HepG2 (cell line): ENCODE results near the gene ASAP2. TPM values are rescaled to one million over a fixed set of nuclear protein-coding genes. Genes with fewer than 3 reads are reported as not detected.

ENCODE experiments used
- ATAC-seq: fragments of 200-7000 bp; cut with Tn5 transposase; 3 replicates; pipeline ENCODE4 v1.9.1; 2020; ENCODE audit warnings: mild to moderate bottlenecking, moderate library complexity
- BruUV-seq: library from RNA; stranded (reverse); fragments of 400-500 nt; replicated peaks from 2 replicates; lab custom pipeline; 2021; lab: Mats Ljungman, UMichigan
- CTCF ChIA-PET: fragments of 300-600 bp; formaldehyde crosslinking; extraction: SDS; loops from one replicate; lab custom pipeline; 2021; ENCODE audit warnings: low total read pairs, inconsistent platforms, low intra/inter-chr PET ratio; lab: Yijun Ruan, JAX
- POLR2A ChIA-PET: fragments of 350-600 bp; sonication (Branson Sonifier 250); formaldehyde crosslinking; loops from one replicate; lab custom pipeline; 2020; ENCODE audit warnings: antibody characterized with exemption, inconsistent platforms; lab: Yijun Ruan, JAX
- DNase-seq: peaks from one replicate; pipeline ENCODE4 v3.0.0-alpha.2; 2015; ENCODE audit warnings: low spot score
- FAIRE-seq: peaks from 3 replicates; lab custom pipeline; 2011; peaks lifted over from hg19 to GRCh38; lab: Jason Lieb, UNC
- H2AFZ ChIP-seq: one replicate; pipeline ENCODE4 v1.6.1; 2011; ENCODE audit warnings: low read length, inconsistent platforms
- H3K27ac ChIP-seq: fragments of 300-600 bp; 3 replicates; pipeline ENCODE4 v1.8.0; 2011; ENCODE audit warnings: mixed run types, mild to moderate bottlenecking, mixed read lengths, low read length, inconsistent platforms; ENCODE audit not compliant: insufficient read depth; ENCODE audit errors: extremely low read length
- H3K27me3 ChIP-seq, 2 experiments: fragments of 200-600 bp in 1 of 2; 2 replicates in 1 of 2; 3 replicates in 1 of 2; pipeline versions ENCODE4 v1.6.0 to v1.8.0; 2011; ENCODE audit warnings: low read length in 2 of 2, mild to moderate bottlenecking in 2 of 2, moderate library complexity in 2 of 2, inconsistent platforms in 1 of 2; ENCODE audit not compliant: insufficient read depth in 2 of 2, control insufficient read depth in 1 of 2
- H3K36me3 ChIP-seq, 2 experiments: fragments of 200-600 bp in 1 of 2; replicated peaks in 1 of 2; 2 replicates in 1 of 2; 3 replicates in 1 of 2; pipeline versions ENCODE4 v1.5.1 to v1.8.0; 2011; ENCODE audit warnings: low read length in 2 of 2, inconsistent platforms in 1 of 2; ENCODE audit not compliant: insufficient read depth in 2 of 2, control insufficient read depth in 1 of 2
- H3K4me1 ChIP-seq: 2 replicates; pipeline ENCODE4 v1.5.1; 2012; ENCODE audit warnings: low read length, inconsistent platforms; ENCODE audit not compliant: insufficient read depth
- H3K4me2 ChIP-seq: 2 replicates; pipeline ENCODE4 v1.6.0; 2011; ENCODE audit warnings: low read depth, low read length, inconsistent platforms
- H3K4me3 ChIP-seq, 3 experiments: fragments of 200-600 bp in 1 of 3; sonication (generic), shearing (Covaris generic) in 1 of 3; replicated peaks in 1 of 3; 2 replicates each; pipeline ENCODE4 v1.5.1; 2011 to 2016; ENCODE audit warnings: low read length in 3 of 3, inconsistent platforms in 2 of 3, low read depth in 2 of 3, mild to moderate bottlenecking in 2 of 3, control low read depth in 1 of 3, mixed read lengths in 1 of 3; ENCODE audit not compliant: insufficient read depth in 1 of 3
- H3K79me2 ChIP-seq: one replicate; pipeline ENCODE4 v1.6.1; 2011; ENCODE audit warnings: low read length, inconsistent platforms; ENCODE audit not compliant: insufficient read depth
- H3K9ac ChIP-seq: 2 replicates; pipeline ENCODE4 v1.6.0; 2011; ENCODE audit warnings: mild to moderate bottlenecking, low read depth, low read length, inconsistent platforms; ENCODE audit not compliant: insufficient read depth
- H3K9me3 ChIP-seq: 2 replicates; pipeline ENCODE4 v1.5.1; 2012; ENCODE audit warnings: mild to moderate bottlenecking, low read length
- H4K20me1 ChIP-seq: 2 replicates; pipeline ENCODE4 v1.6.0; 2011; ENCODE audit warnings: inconsistent platforms, mild to moderate bottlenecking, low read length, moderate library complexity; ENCODE audit not compliant: insufficient read depth
- ARNTL ChIP-seq: sonication (generic); formaldehyde crosslinking; IDR thresholded peaks from 2 replicates; pipeline ENCODE4 v1.4.0; 2020; ENCODE audit warnings: mild to moderate bottlenecking, missing genetic modification reagents
- CAMTA2 ChIP-seq: sonication (generic); formaldehyde crosslinking; IDR thresholded peaks from 2 replicates; pipeline ENCODE4 v1.4.0; 2020; ENCODE audit warnings: mild to moderate bottlenecking, missing genetic modification reagents, borderline replicate concordance
- HNF4A ChIP-seq: sonication (generic); formaldehyde crosslinking; IDR thresholded peaks from 2 replicates; pipeline ENCODE4 v1.4.0; 2020; ENCODE audit warnings: missing genetic modification reagents
- MED1 ChIP-seq: sonication (generic); formaldehyde crosslinking; IDR thresholded peaks from 2 replicates; pipeline ENCODE4 v1.4.0; 2020; ENCODE audit warnings: missing genetic modification reagents
- MED13 ChIP-seq: sonication (generic); formaldehyde crosslinking; IDR thresholded peaks from 2 replicates; pipeline ENCODE4 v1.5.0; 2020; ENCODE audit warnings: missing genetic modification reagents
- RBM39 ChIP-seq: fragments of 200-400 bp; formaldehyde crosslinking; IDR thresholded peaks from one replicate; pipeline ENCODE4 v1.6.1; 2018; ENCODE audit warnings: antibody characterized with exemption, mild to moderate bottlenecking, low read depth, low read length; ENCODE audit not compliant: poor library complexity, severe bottlenecking
- SP2 ChIP-seq: sonication (generic); formaldehyde crosslinking; IDR thresholded peaks from 2 replicates; pipeline ENCODE4 v1.5.1; 2020; ENCODE audit warnings: mild to moderate bottlenecking, missing genetic modification reagents
- THAP11 ChIP-seq: IDR thresholded peaks from 2 replicates; pipeline ENCODE4 v1.6.1; 2016; ENCODE audit warnings: missing biosample characterization, missing genetic modification reagents
- ZNF230 ChIP-seq: sonication (generic); formaldehyde crosslinking; IDR thresholded peaks from 2 replicates; pipeline ENCODE4 v1.4.0; 2020; ENCODE audit warnings: mild to moderate bottlenecking, missing genetic modification reagents
- ZNF607 ChIP-seq: sonication (generic); formaldehyde crosslinking; IDR thresholded peaks from 2 replicates; pipeline ENCODE4 v1.5.1; 2020; ENCODE audit warnings: missing genetic modification reagents, mild to moderate bottlenecking, borderline replicate concordance
- ZNF678 ChIP-seq: sonication (generic); formaldehyde crosslinking; IDR thresholded peaks from 2 replicates; pipeline ENCODE4 v1.4.0; 2020; ENCODE audit warnings: mild to moderate bottlenecking, missing genetic modification reagents
- WGBS: methylation state at CpG from one replicate; pipeline ENCODE4 v1.1.6; 2017; ENCODE audit warnings: low lambda C conversion rate; 5-methylcytosine and 5-hydroxymethylcytosine counted together
- in situ Hi-C: cut with HindIII; loops from 2 replicates; pipeline ENCODE4 v1.10.0; 2017; ENCODE audit warnings: low pct_unique_long_range_greater_than_20kb; ENCODE audit not compliant: extremely low pct_ligation_motif_present
- intact Hi-C: fragments of 100-400 bp; cut with micrococcal nuclease; formaldehyde crosslinking; loops from one replicate; pipeline ENCODE4 v1.10.0; 2022; ENCODE audit not compliant: unreplicated experiment
- polyA plus RNA-seq, 8 experiments: library from polyadenylated mRNA; depleted of rRNA in 3 of 8; stranded (reverse) in 7 of 8; unstranded in 1 of 8; fragments of >200 nt; fragmentation: Illumina TruSeq in 4 of 8; extraction: Trizol in 4 of 8; gene quantifications; 2 replicates each; pipeline versions ENCODE4 v1.2.1 to v1.2.3, GENCODE V29; 2011 to 2016; ENCODE audit warnings: low read depth in 4 of 8, missing spikeins in 1 of 8, mixed read lengths in 1 of 8; ENCODE audit not compliant: insufficient read depth in 1 of 8
- total RNA-seq, 5 experiments: library from RNA; depleted of rRNA; stranded (reverse); fragments of >200 nt; fragmentation: Illumina TruSeq; extraction: Trizol; gene quantifications; 2 replicates each; pipeline ENCODE4 v1.2.3, GENCODE V29; 2016; ENCODE audit warnings: low read depth in 1 of 5
- TF ChIP-seq, protein P1 (sequence below): sonication (generic); formaldehyde crosslinking; IDR thresholded peaks from 2 replicates; pipeline ENCODE4 v1.9.0; 2021; ENCODE audit warnings: missing genetic modification reagents, borderline replicate concordance
- TF ChIP-seq, protein P2 (sequence below): sonication (generic); formaldehyde crosslinking; IDR thresholded peaks from 2 replicates; pipeline ENCODE4 v1.4.0; 2020; ENCODE audit warnings: missing genetic modification reagents, mild to moderate bottlenecking, borderline replicate concordance
- TF ChIP-seq, protein P3 (sequence below): sonication (generic); formaldehyde crosslinking; IDR thresholded peaks from 2 replicates; pipeline ENCODE4 v1.4.0; 2020; ENCODE audit warnings: missing genetic modification reagents, borderline replicate concordance

ASAP2 gene
- total and polyA plus RNA-seq, 2 of the 13 experiments (the other 11 are each of a cell fraction or from before 2014, with no cell fraction given), result 7.3 to 22.3 TPM

DNA sequence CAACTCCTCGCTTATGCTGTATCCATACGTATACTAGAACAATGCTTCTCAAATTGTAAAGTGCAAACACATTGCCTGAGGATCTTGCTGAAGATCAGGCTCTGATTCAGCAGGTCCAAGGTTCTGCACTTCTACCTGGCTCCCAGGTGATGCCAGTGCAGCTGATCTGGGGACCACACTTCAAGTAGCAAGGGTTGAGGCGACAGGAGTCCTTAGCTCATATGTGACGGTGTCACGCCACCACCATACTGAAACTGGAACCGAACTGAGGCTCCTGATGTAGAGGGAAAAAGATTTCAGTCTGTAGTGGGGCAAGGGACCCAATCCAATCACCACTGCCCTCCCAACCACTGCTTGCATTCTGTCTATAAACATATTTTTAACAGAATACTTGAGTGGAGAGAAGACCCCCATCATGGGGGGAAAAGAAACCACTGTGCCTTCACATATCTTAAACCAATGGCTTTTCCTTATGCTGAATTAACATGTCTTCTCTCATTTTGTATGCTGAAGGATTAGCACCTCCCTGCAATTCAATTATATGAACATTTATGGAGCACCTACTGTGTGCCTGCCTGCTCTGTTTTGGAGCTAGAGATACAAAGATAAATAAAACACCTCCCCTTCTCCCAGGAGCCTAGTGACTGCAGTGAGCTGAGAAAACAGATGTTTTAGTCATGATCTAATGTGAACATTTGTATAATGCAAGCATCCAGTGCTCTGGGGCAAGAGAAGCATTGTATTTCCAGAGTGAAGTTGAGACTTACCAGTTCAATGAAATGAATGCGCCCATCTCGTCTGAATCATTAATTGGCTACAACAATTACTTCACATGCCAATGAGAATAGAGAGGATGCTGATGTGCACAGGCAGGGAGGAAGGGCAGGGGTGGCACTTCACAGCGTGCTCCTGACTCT, 6.6 kb upstream of the ASAP2 start:
- Histone ChIP-seq H3K9ac (no peak overlapping the region), H3K4me2 (no peak overlapping the region), H2AFZ (no peak overlapping the region), H3K79me2 (no peaks in the 10 kb centered on the region), H3K4me3 (no peak overlapping the region), H3K4me1 (peaks cover 40% of the 10 kb centered on the region)
- DNase-seq (no peak), FAIRE-seq (no peak)
- intact Hi-C loops, result loop anchor here (5.0 kb wide), 1 partner anchor 33 kb away; no protein-coding TSS in a partner anchor
- TF ChIP-seq ARNTL (CRISPR knock-in tag), result no peak
- TF ChIP-seq ZNF230 (CRISPR knock-in tag), result no peak
- no peak for TF ChIP-seq THAP11 (CRISPR knock-in tag)
- TF ChIP-seq CAMTA2 (CRISPR knock-in tag), result no peak
- no peak for TF ChIP-seq ZNF607 (CRISPR knock-in tag)
- no peak for TF ChIP-seq SP2 (CRISPR knock-in tag)
- no peak for TF ChIP-seq HNF4A (CRISPR knock-in tag)
- TF ChIP-seq, protein P1, sequence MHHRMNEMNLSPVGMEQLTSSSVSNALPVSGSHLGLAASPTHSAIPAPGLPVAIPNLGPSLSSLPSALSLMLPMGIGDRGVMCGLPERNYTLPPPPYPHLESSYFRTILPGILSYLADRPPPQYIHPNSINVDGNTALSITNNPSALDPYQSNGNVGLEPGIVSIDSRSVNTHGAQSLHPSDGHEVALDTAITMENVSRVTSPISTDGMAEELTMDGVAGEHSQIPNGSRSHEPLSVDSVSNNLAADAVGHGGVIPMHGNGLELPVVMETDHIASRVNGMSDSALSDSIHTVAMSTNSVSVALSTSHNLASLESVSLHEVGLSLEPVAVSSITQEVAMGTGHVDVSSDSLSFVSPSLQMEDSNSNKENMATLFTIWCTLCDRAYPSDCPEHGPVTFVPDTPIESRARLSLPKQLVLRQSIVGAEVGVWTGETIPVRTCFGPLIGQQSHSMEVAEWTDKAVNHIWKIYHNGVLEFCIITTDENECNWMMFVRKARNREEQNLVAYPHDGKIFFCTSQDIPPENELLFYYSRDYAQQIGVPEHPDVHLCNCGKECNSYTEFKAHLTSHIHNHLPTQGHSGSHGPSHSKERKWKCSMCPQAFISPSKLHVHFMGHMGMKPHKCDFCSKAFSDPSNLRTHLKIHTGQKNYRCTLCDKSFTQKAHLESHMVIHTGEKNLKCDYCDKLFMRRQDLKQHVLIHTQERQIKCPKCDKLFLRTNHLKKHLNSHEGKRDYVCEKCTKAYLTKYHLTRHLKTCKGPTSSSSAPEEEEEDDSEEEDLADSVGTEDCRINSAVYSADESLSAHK (CRISPR knock-in tag), result no peak
- TF ChIP-seq MED1, result no peak
- TF ChIP-seq, protein P2, sequence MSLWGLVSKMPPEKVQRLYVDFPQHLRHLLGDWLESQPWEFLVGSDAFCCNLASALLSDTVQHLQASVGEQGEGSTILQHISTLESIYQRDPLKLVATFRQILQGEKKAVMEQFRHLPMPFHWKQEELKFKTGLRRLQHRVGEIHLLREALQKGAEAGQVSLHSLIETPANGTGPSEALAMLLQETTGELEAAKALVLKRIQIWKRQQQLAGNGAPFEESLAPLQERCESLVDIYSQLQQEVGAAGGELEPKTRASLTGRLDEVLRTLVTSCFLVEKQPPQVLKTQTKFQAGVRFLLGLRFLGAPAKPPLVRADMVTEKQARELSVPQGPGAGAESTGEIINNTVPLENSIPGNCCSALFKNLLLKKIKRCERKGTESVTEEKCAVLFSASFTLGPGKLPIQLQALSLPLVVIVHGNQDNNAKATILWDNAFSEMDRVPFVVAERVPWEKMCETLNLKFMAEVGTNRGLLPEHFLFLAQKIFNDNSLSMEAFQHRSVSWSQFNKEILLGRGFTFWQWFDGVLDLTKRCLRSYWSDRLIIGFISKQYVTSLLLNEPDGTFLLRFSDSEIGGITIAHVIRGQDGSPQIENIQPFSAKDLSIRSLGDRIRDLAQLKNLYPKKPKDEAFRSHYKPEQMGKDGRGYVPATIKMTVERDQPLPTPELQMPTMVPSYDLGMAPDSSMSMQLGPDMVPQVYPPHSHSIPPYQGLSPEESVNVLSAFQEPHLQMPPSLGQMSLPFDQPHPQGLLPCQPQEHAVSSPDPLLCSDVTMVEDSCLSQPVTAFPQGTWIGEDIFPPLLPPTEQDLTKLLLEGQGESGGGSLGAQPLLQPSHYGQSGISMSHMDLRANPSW, result no peak
- TF ChIP-seq, protein P3, sequence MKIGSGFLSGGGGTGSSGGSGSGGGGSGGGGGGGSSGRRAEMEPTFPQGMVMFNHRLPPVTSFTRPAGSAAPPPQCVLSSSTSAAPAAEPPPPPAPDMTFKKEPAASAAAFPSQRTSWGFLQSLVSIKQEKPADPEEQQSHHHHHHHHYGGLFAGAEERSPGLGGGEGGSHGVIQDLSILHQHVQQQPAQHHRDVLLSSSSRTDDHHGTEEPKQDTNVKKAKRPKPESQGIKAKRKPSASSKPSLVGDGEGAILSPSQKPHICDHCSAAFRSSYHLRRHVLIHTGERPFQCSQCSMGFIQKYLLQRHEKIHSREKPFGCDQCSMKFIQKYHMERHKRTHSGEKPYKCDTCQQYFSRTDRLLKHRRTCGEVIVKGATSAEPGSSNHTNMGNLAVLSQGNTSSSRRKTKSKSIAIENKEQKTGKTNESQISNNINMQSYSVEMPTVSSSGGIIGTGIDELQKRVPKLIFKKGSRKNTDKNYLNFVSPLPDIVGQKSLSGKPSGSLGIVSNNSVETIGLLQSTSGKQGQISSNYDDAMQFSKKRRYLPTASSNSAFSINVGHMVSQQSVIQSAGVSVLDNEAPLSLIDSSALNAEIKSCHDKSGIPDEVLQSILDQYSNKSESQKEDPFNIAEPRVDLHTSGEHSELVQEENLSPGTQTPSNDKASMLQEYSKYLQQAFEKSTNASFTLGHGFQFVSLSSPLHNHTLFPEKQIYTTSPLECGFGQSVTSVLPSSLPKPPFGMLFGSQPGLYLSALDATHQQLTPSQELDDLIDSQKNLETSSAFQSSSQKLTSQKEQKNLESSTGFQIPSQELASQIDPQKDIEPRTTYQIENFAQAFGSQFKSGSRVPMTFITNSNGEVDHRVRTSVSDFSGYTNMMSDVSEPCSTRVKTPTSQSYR (CRISPR knock-in tag), result no peak
- TF ChIP-seq ZNF678, result no peak
- no peak for TF ChIP-seq RBM39
- TF ChIP-seq MED13, result no peak
- TF ChIP-seq, all 625 proteins: peak for 0
- Histone ChIP-seq H3K27ac (no peak overlapping the region), H3K27me3 (no peaks in the 10 kb centered on the region; a peak in 1 of 5 replicates), H4K20me1 (no peaks in the 10 kb centered on the region), H3K9me3 (no peaks in the 10 kb centered on the region), H3K36me3 (no peaks in the 10 kb centered on the region)
- no TSS peak for BruUV-seq
- no peak for ATAC-seq
- POLR2A ChIA-PET, result interaction anchor here (0.6 to 1.2 kb wide), 2 partner anchors 35 to 356 kb away, joined by 5 read pairs; no protein-coding TSS in a partner anchor
- in situ Hi-C loops, result loop anchor here (10.0 kb wide), 2 partner anchors 55 to 135 kb away; no protein-coding TSS in a partner anchor
- CTCF ChIA-PET, result no interaction called here
- WGBS, result 56% methylated on average over 9 of the region's 9 CpGs
